ENCODE data around the gene OR6S1. TPM values are rescaled to one million over a fixed set of nuclear protein-coding genes. Genes with fewer than 3 reads are reported as not detected.
A peak's percentile ranks its signal among the peaks of the same experiment; 100 is the strongest.
"Not testable (repeated sequence)": the region's sequence is repeated elsewhere in the genome, so short reads cannot be mapped to it uniquely, and the experiment has no call there.

The OR6S1 gene
- total RNA-seq, 2 donors from 2014 or later, result not detected

- H3K9me3 ChIP-seq (ENCODE audit: control insufficient read depth, low read length, poor library complexity, severe bottlenecking), result no peaks in the 10 kb centered on the region
- H3K36me3 Mint-ChIP-seq (ENCODE audit: low read depth), result no peaks in the 10 kb centered on the region
- H3K4me3 Mint-ChIP-seq, result no peak overlapping the region
- H3K4me1 Mint-ChIP-seq, result peaks cover 26% of the 10 kb centered on the region
- H3K27ac Mint-ChIP-seq, result no peak overlapping the region
- ATAC-seq (peak; percentile 38), DNase-seq (peak; percentile 46 to 82 (median 77))
- H3K27me3 Mint-ChIP-seq, result no peaks in the 10 kb centered on the region
Measured at GRCh38 chr14:20681348-20682126, 40.0 kb upstream of the OR6S1 start.

- Mint-ChIP-seq H3K36me3 (ENCODE audit: low read depth) (no peaks in the 10 kb centered on the region), H3K27me3 (no peaks in the 10 kb centered on the region), H3K4me3 (no peak overlapping the region), H3K4me1 (peaks cover 23% of the 10 kb centered on the region), H3K27ac (no peak overlapping the region)
- no peaks in the 10 kb centered on the region for H3K9me3 ChIP-seq (ENCODE audit: control insufficient read depth, low read length, poor library complexity, severe bottlenecking)
- peak; percentile 29 for ATAC-seq
- peak in 1 of 3 donors; percentile 17 for DNase-seq
Measured at GRCh38 chr14:20680843-20681347, 39.4 kb upstream of the OR6S1 start.

DNA sequence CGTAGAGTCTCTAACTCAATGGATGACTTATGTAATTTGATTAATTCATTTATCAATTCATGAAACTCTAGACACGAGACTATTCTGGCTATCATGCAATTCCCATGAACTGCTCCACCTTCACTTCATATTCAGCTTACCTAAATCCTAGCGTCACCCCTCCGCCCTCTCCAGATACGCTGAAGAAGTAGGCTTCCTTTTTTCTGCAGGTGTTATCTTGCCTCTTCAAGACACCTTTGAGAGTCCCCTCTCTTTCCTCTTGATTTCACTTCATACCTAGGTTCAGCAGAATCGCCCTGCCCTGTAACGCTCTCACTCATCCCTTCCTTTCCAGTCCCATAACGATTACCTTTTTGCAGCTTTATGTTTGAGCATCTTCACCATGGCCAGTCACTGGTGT is 38.9 kb upstream of the OR6S1 start:
- H3K9me3 ChIP-seq (ENCODE audit: control insufficient read depth, low read length, poor library complexity, severe bottlenecking), result no peaks in the 10 kb centered on the region
- Mint-ChIP-seq H3K27ac (no peak overlapping the region), H3K27me3 (no peaks in the 10 kb centered on the region), H3K36me3 (ENCODE audit: low read depth) (no peaks in the 10 kb centered on the region), H3K4me1 (peaks cover 22% of the 10 kb centered on the region), H3K4me3 (no peak overlapping the region)
- ATAC-seq (no peak), DNase-seq (no peak)

- Mint-ChIP-seq H3K27me3 (no peaks in the 10 kb centered on the region), H3K27ac (no peak overlapping the region), H3K4me3 (no peak overlapping the region), H3K36me3 (ENCODE audit: low read depth) (no peaks in the 10 kb centered on the region), H3K4me1 (peaks cover 19% of the 10 kb centered on the region)
- H3K9me3 ChIP-seq (ENCODE audit: control insufficient read depth, low read length, poor library complexity, severe bottlenecking), result no peaks in the 10 kb centered on the region
- DNase-seq (no peak), ATAC-seq (no peak)
Measured at GRCh38 chr14:20679907-20680306, 38.4 kb upstream of the OR6S1 start.

- no peak for DNase-seq
- ATAC-seq, result no peak
- Mint-ChIP-seq H3K27me3 (no peaks in the 10 kb centered on the region), H3K36me3 (ENCODE audit: low read depth) (no peaks in the 10 kb centered on the region), H3K4me3 (no peak overlapping the region), H3K4me1 (peaks cover 13% of the 10 kb centered on the region), H3K27ac (no peak overlapping the region)
- no peaks in the 10 kb centered on the region for H3K9me3 ChIP-seq (ENCODE audit: control insufficient read depth, low read length, poor library complexity, severe bottlenecking)
Measured at GRCh38 chr14:20676072-20676471, 34.6 kb upstream of the OR6S1 start.

DNA sequence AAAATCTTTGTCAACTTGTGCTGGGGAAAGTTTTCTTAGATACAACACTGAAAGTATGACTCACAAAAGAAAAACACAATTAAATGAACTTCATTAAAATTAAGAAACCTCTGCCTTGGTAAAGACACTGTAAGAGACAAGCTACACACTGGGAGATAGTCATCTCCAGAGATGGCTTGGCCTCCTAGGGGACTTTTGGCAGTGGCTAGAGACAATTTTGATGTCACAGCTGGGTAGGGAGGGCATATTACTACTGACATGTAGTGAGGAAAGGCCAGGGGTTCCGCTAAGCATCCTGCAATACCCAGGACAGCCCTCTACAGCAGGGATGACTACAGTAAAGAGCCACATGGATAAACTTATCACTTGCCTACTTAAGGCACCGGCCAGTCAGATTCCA is 34.2 kb upstream of the OR6S1 start:
- Mint-ChIP-seq H3K36me3 (ENCODE audit: low read depth) (no peaks in the 10 kb centered on the region), H3K27ac (no peak overlapping the region), H3K4me3 (no peak overlapping the region), H3K27me3 (no peaks in the 10 kb centered on the region), H3K4me1 (peaks cover 9% of the 10 kb centered on the region)
- DNase-seq (no peak), ATAC-seq (no peak)
- no peaks in the 10 kb centered on the region for H3K9me3 ChIP-seq (ENCODE audit: control insufficient read depth, low read length, poor library complexity, severe bottlenecking)

DNA sequence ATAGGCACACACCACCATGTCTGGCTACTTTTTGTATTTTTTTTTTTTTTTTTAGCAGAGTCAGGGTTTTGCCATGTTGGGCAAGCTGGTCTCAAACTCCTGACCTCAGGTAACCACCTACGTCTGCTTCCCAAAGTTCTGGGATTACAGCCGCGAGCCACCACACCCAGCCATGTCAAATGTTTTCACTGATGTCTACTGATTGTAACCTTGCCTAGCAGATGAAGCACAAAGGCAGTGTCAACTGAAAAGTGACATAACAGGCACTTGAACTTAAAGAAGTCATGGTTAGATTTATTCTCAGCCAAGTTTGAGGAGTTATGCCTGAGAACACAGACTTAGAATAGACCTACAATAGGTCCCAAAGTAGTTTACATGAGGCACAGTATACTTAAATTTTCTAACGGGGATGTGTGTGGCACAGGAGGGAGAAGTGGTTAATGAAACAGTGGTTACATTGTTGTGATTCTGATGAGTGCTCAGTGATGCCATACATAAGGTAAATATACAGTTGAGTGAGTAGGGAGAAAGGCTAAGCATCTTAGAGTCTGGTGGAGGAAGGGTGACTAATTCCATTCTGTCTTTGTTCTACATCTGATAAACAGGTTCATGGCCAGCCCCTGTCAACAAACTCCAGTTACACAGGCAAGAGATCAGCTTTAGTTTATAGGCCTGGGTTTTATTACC is 30.2 kb upstream of the OR6S1 start:
- no peaks in the 10 kb centered on the region for H3K9me3 ChIP-seq (ENCODE audit: control insufficient read depth, low read length, poor library complexity, severe bottlenecking)
- Mint-ChIP-seq H3K4me1 (peaks cover 10% of the 10 kb centered on the region), H3K36me3 (ENCODE audit: low read depth) (no peaks in the 10 kb centered on the region), H3K27me3 (no peaks in the 10 kb centered on the region), H3K27ac (no peak overlapping the region), H3K4me3 (no peak overlapping the region)
- DNase-seq, result no peak
- ATAC-seq, result no peak

DNA sequence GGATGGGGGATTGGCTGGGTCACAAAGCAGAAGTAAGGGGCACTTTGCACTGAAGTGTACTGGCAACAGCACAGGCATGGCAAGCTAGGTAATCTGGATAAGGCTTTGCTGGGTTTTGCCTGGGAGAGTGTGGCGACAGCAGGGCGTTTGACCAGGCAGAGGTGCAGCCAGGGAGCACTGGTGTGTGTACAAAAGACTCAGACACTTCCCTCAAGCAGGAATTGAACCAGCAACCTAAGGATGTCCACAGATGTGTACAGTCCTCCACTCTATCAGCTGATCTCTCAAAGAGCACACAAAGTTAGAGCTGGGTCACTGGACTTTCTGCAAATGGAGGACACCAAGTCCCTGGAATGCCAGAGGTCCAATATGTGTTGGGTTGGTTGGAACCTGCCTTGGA is 27.5 kb upstream of the OR6S1 start:
- DNase-seq (no peak), ATAC-seq (no peak)
- Mint-ChIP-seq H3K36me3 (ENCODE audit: low read depth) (no peaks in the 10 kb centered on the region), H3K27me3 (no peaks in the 10 kb centered on the region), H3K4me1 (peaks cover 15% of the 10 kb centered on the region), H3K27ac (no peak overlapping the region), H3K4me3 (no peak overlapping the region)
- H3K9me3 ChIP-seq (ENCODE audit: control insufficient read depth, low read length, poor library complexity, severe bottlenecking), result no peaks in the 10 kb centered on the region

- Mint-ChIP-seq H3K4me1 (peaks cover 22% of the 10 kb centered on the region), H3K27me3 (no peaks in the 10 kb centered on the region), H3K4me3 (no peak overlapping the region), H3K27ac (peak overlapping the region; percentile 2), H3K36me3 (ENCODE audit: low read depth) (no peaks in the 10 kb centered on the region)
- ATAC-seq, result peak; percentile 43
- H3K9me3 ChIP-seq (ENCODE audit: control insufficient read depth, low read length, poor library complexity, severe bottlenecking), result no peaks in the 10 kb centered on the region
- no peak for DNase-seq
Measured at GRCh38 chr14:20667957-20668356, 26.5 kb upstream of the OR6S1 start.

DNA sequence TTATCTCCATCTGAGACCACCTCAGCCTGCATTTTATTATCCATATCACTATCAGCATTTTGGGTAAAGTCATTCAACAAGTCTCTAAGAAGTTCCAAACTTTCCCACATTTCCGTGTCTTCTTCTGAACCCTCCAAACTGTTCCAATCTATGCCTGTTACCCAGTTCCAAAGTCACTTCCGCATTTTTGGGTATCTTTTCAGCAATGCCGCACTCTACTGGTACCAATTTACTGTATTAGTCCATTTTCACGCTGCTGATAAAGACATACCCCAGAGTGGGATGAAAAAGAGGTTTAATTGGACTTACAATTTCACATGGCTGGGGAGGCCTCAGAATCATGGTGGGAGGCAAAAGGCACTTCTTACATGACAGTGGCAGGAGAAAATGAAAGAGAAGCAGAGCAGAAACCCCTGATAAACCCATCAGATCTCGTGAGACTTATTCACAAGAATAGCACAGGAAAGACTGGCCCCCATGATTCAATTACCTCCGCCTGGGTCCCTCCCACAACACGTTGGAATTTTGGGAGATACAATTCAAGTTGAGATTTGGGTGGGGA is 25.0 kb upstream of the OR6S1 start:
- not testable (repeated sequence) for H3K27ac Mint-ChIP-seq; H3K27me3 Mint-ChIP-seq; H3K4me3 Mint-ChIP-seq; DNase-seq; H3K36me3 Mint-ChIP-seq (ENCODE audit: low read depth); ATAC-seq; H3K9me3 ChIP-seq (ENCODE audit: control insufficient read depth, low read length, poor library complexity, severe bottlenecking)
- H3K4me1 Mint-ChIP-seq, result peaks cover 27% of the 10 kb centered on the region

- no peaks in the 10 kb centered on the region for H3K9me3 ChIP-seq (ENCODE audit: control insufficient read depth, low read length, poor library complexity, severe bottlenecking)
- ATAC-seq, result peak; percentile 92
- DNase-seq, result peak; percentile 47 to 67 (median 60)
- peak overlapping the region; percentile 81 for H3K27ac Mint-ChIP-seq
- peaks cover 23% of the 10 kb centered on the region for H3K4me1 Mint-ChIP-seq
- peak overlapping the region; percentile 84 for H3K4me3 Mint-ChIP-seq
- peaks cover 5% of the 10 kb centered on the region for H3K27me3 Mint-ChIP-seq
- no peaks in the 10 kb centered on the region for H3K36me3 Mint-ChIP-seq (ENCODE audit: low read depth)
Measured at GRCh38 chr14:20662968-20663732, 21.7 kb upstream of the OR6S1 start.

GRCh38 chr14:20661197-20661596 is 19.7 kb upstream of the OR6S1 start:
- DNase-seq, result no peak
- ATAC-seq, result no peak
- peaks cover 20% of the 10 kb centered on the region for H3K27me3 Mint-ChIP-seq
- no peaks in the 10 kb centered on the region for H3K36me3 Mint-ChIP-seq (ENCODE audit: low read depth)
- no peak overlapping the region for H3K4me3 Mint-ChIP-seq
- no peaks in the 10 kb centered on the region for H3K9me3 ChIP-seq (ENCODE audit: control insufficient read depth, low read length, poor library complexity, severe bottlenecking)
- no peak overlapping the region for H3K27ac Mint-ChIP-seq
- peaks cover 31% of the 10 kb centered on the region for H3K4me1 Mint-ChIP-seq

Measured in T-helper 17 cell (primary cell).